Kidney epithelial cell (primary cell): Measurements from ENCODE around the gene KIF20A. TPM values are rescaled to one million over a fixed set of nuclear protein-coding genes. Genes with fewer than 3 reads are reported as not detected.

Experiments used
- DNase-seq: peaks from one replicate; pipeline ENCODE4 v3.0.0-alpha.2; 2010; ENCODE audit warnings: low read depth
- H3K27me3 ChIP-seq: 2 replicates; pipeline ENCODE4 v1.6.0; 2011; ENCODE audit warnings: low read length; ENCODE audit not compliant: control insufficient read depth, insufficient read depth
- H3K36me3 ChIP-seq: 2 replicates; pipeline ENCODE4 v1.5.1; 2011; ENCODE audit warnings: low read length; ENCODE audit not compliant: control insufficient read depth, insufficient read depth
- H3K4me3 ChIP-seq: 2 replicates; pipeline ENCODE4 v1.5.1; 2011; ENCODE audit warnings: low read depth, mild to moderate bottlenecking, control low read depth, low read length
- CTCF ChIP-seq: IDR thresholded peaks from 2 replicates; pipeline ENCODE4 v1.5.1; 2011; ENCODE audit warnings: mild to moderate bottlenecking, moderate library complexity, low read length, control low read depth, inconsistent platforms; ENCODE audit not compliant: insufficient read depth, poor library complexity, severe bottlenecking
- total RNA-seq: library from RNA; depleted of rRNA; stranded (reverse); fragments of >200 nt; gene quantifications from 2 replicates; pipeline ENCODE4 v1.2.3, GENCODE V29; 2015

KIF20A gene
- 4.4 and 4.6 TPM in 2 replicates for total RNA-seq

- no peak for TF ChIP-seq CTCF
Measured at GRCh38 chr5:138178516-138179276, at the start of gene KIF20A, which contains the start of gene BRD8. Gene KIF20A (plus strand): TSS chr5:138179112. CDS start chr5:138179681, 569 bp downstream. Gene BRD8 (minus strand): TSS chr5:138178630. CDS start chr5:138178614, 16 bp downstream.

GRCh38 chr5:138129347-138129746, 49.6 kb upstream of the KIF20A start:
- H3K4me3 ChIP-seq: no peak overlapping the region
- TF ChIP-seq CTCF: no peak
- H3K36me3 ChIP-seq: no peaks in the 10 kb centered on the region
- no peaks in the 10 kb centered on the region for H3K27me3 ChIP-seq
- no peak for DNase-seq

More at GRCh38 chr5:138178516-138179276, at the start of gene KIF20A, which contains the start of gene BRD8:
- DNase-seq: peak; percentile 91
- Histone ChIP-seq H3K4me3 (peak within 1 kb of the TSS; percentile 74), H3K27me3 (no peaks in the 10 kb centered on the region), H3K36me3 (no peaks in the 10 kb centered on the region)

- H3K27me3 ChIP-seq: no peaks in the 10 kb centered on the region
- no peaks in the 10 kb centered on the region for H3K36me3 ChIP-seq
- no peak for TF ChIP-seq CTCF
- no peak for DNase-seq
- H3K4me3 ChIP-seq: no peak overlapping the region
Measured at GRCh38 chr5:138132543-138132942, 46.4 kb upstream of the KIF20A start.

- TF ChIP-seq CTCF: no peak
- no peaks in the 10 kb centered on the region for H3K27me3 ChIP-seq
- H3K36me3 ChIP-seq: no peaks in the 10 kb centered on the region
- peak within 1 kb of the TSS; percentile 69 for H3K4me3 ChIP-seq
- DNase-seq: peak; percentile 45
Measured at GRCh38 chr5:138138949-138139780, 39.7 kb upstream of the KIF20A start, which contains the start of gene NME5. Gene NME5 (minus strand): TSS chr5:138139428. CDS start chr5:138138780, 648 bp downstream.

- no peak for TF ChIP-seq CTCF
- no peak for DNase-seq
- no peak overlapping the region for H3K4me3 ChIP-seq
- no peaks in the 10 kb centered on the region for H3K27me3 ChIP-seq
- no peaks in the 10 kb centered on the region for H3K36me3 ChIP-seq
Measured at GRCh38 chr5:138139781-138140090, 39.2 kb upstream of the KIF20A start.
